Neural progenitor cell (in vitro differentiated cells): ENCODE data around the gene GNG3. TPM values are rescaled to one million over a fixed set of nuclear protein-coding genes. Genes with fewer than 3 reads are reported as not detected.

ENCODE experiments used
- DNase-seq: peaks from one replicate; pipeline ENCODE4 v3.0.0-alpha.2; 2016; ENCODE audit warnings: low spot score
- H2AFZ ChIP-seq: fragments of 200-600 bp; sonication (generic); replicated peaks from 2 replicates; pipeline ENCODE4 v1.6.1; 2016; ENCODE audit warnings: antibody characterized with exemption
- H3F3A ChIP-seq: fragments of 200-600 bp; sonication (generic); 2 replicates; pipeline ENCODE4 v1.6.1; 2016; ENCODE audit warnings: antibody characterized with exemption, low read depth
- H3K27ac ChIP-seq: fragments of 200-600 bp; sonication (generic); 2 replicates; pipeline ENCODE4 v1.5.1; 2016; ENCODE audit warnings: mild to moderate bottlenecking
- H3K27me3 ChIP-seq: fragments of 200-600 bp; sonication (generic); 2 replicates; pipeline ENCODE4 v1.6.1; 2016; ENCODE audit warnings: mild to moderate bottlenecking, moderate library complexity
- H3K36me3 ChIP-seq: fragments of 200-600 bp; sonication (generic); 2 replicates; pipeline ENCODE4 v1.5.1; 2016
- H3K4me1 ChIP-seq: fragments of 200-600 bp; sonication (generic); 2 replicates; pipeline ENCODE4 v1.6.1; 2016; ENCODE audit warnings: mixed run types
- H3K4me2 ChIP-seq: fragments of 200-600 bp; sonication (generic); 2 replicates; pipeline ENCODE4 v1.6.1; 2016
- H3K4me3 ChIP-seq: fragments of 200-600 bp; sonication (generic); 2 replicates; pipeline ENCODE4 v1.5.1; 2016
- H3K79me2 ChIP-seq: fragments of 200-600 bp; sonication (generic); 2 replicates; pipeline ENCODE4 v1.6.1; 2016; ENCODE audit warnings: low read depth
- H3K9ac ChIP-seq: fragments of 200-600 bp; sonication (generic); 2 replicates; pipeline ENCODE4 v1.6.1; 2016
- H3K9me3 ChIP-seq: fragments of 200-600 bp; sonication (generic); 2 replicates; pipeline ENCODE4 v1.5.1; 2016; ENCODE audit warnings: low read depth
- H4K20me1 ChIP-seq: fragments of 200-600 bp; sonication (generic); 2 replicates; pipeline ENCODE4 v1.6.1; 2016; ENCODE audit warnings: low read depth
- H3K27ac Mint-ChIP-seq: 3 replicates; pipeline ENCODE4 v1.8.0; 2021; ENCODE audit warnings: mixed read lengths
- H3K27me3 Mint-ChIP-seq: 2 replicates; pipeline ENCODE4 v1.8.0; 2022; ENCODE audit warnings: low read depth, mild to moderate bottlenecking, inconsistent platforms, moderate library complexity, mixed read lengths; ENCODE audit not compliant: insufficient read depth
- H3K36me3 Mint-ChIP-seq: 3 replicates; pipeline ENCODE4 v1.8.0; 2021; ENCODE audit warnings: mixed read lengths
- H3K4me1 Mint-ChIP-seq: 3 replicates; pipeline ENCODE4 v1.8.0; 2021; ENCODE audit warnings: mixed read lengths
- H3K4me3 Mint-ChIP-seq: 3 replicates; pipeline ENCODE4 v1.8.0; 2021; ENCODE audit warnings: mild to moderate bottlenecking, moderate library complexity, mixed read lengths
- H3K9me3 Mint-ChIP-seq: 3 replicates; pipeline ENCODE4 v1.8.0; 2020; ENCODE audit warnings: mixed read lengths
- CTCF ChIP-seq: fragments of 200-600 bp; sonication (generic); IDR thresholded peaks from 2 replicates; pipeline ENCODE4 v1.5.1; 2017; ENCODE audit warnings: antibody characterized with exemption, mild to moderate bottlenecking
- EZH2 ChIP-seq: fragments of 200-600 bp; sonication (generic); IDR thresholded peaks from 2 replicates; pipeline ENCODE4 v1.6.1; 2017; ENCODE audit warnings: antibody characterized with exemption, mild to moderate bottlenecking, moderate library complexity
- EZH2phosphoT487 ChIP-seq: fragments of 200-600 bp; sonication (generic); IDR thresholded peaks from 2 replicates; pipeline ENCODE4 v1.6.1; 2017; ENCODE audit warnings: antibody characterized with exemption
- total RNA-seq: library from RNA; depleted of rRNA; stranded (reverse); fragments of >200 nt; gene quantifications from 2 replicates; pipeline ENCODE4 v1.2.3, GENCODE V29; 2015; ENCODE audit warnings: low replicate concordance

The GNG3 gene
- total RNA-seq, 1 donor from 2014 or later = not detected

- H3F3A ChIP-seq = peaks cover 69% of the 10 kb centered on the region
- peaks cover 5% of the 10 kb centered on the region for H3K27me3 Mint-ChIP-seq
- peak overlapping the region; percentile 65 for H3K4me3 ChIP-seq
- H3K27ac Mint-ChIP-seq = peak overlapping the region; percentile 91
- H3K79me2 ChIP-seq = peaks cover 53% of the 10 kb centered on the region
- H3K4me3 Mint-ChIP-seq = peak overlapping the region; percentile 99
- H3K36me3 Mint-ChIP-seq = peaks cover 11% of the 10 kb centered on the region
- H3K4me2 ChIP-seq = peak overlapping the region; percentile 88
- H3K27ac ChIP-seq = peak overlapping the region; percentile 25
- H3K9ac ChIP-seq = peak overlapping the region; percentile 77
- H3K4me1 ChIP-seq = peaks cover 14% of the 10 kb centered on the region
- H3K36me3 ChIP-seq = no peaks in the 10 kb centered on the region
- H4K20me1 ChIP-seq = peaks cover 17% of the 10 kb centered on the region
- H3K27me3 ChIP-seq = no peaks in the 10 kb centered on the region
- H3K9me3 Mint-ChIP-seq = no peaks in the 10 kb centered on the region
- DNase-seq = peak; percentile 73
- H3K9me3 ChIP-seq = no peaks in the 10 kb centered on the region
- H2AFZ ChIP-seq = no peak overlapping the region
- no peak for TF ChIP-seq EZH2phosphoT487
- no peak for TF ChIP-seq CTCF
- no peak for TF ChIP-seq EZH2
- peaks cover 28% of the 10 kb centered on the region for H3K4me1 Mint-ChIP-seq
Observed at GRCh38 chr11:62665599-62666258, 41.7 kb upstream of the GNG3 start.

GRCh38 chr11:62666259-62666926 is 41.1 kb upstream of the GNG3 start:
- Histone ChIP-seq H3K36me3 (no peaks in the 10 kb centered on the region), H4K20me1 (peaks cover 17% of the 10 kb centered on the region), H3K4me1 (peaks cover 14% of the 10 kb centered on the region), H3K79me2 (peaks cover 59% of the 10 kb centered on the region), H3F3A (peaks cover 75% of the 10 kb centered on the region), H3K4me2 (peak overlapping the region; percentile 88), H3K4me3 (peak overlapping the region; percentile 65), H2AFZ (no peak overlapping the region), H3K9me3 (no peaks in the 10 kb centered on the region), H3K27ac (peak overlapping the region; percentile 45), H3K9ac (peak overlapping the region; percentile 77), H3K27me3 (no peaks in the 10 kb centered on the region)
- peak overlapping the region; percentile 99 for H3K4me3 Mint-ChIP-seq
- no peaks in the 10 kb centered on the region for H3K9me3 Mint-ChIP-seq
- peaks cover 11% of the 10 kb centered on the region for H3K36me3 Mint-ChIP-seq
- peaks cover 5% of the 10 kb centered on the region for H3K27me3 Mint-ChIP-seq
- peaks cover 33% of the 10 kb centered on the region for H3K4me1 Mint-ChIP-seq
- TF ChIP-seq EZH2 = no peak
- TF ChIP-seq CTCF = no peak
- TF ChIP-seq EZH2phosphoT487 = no peak
- no peak for DNase-seq
- H3K27ac Mint-ChIP-seq = peak overlapping the region; percentile 33

- DNase-seq = no peak
- Histone ChIP-seq H3K4me2 (peak overlapping the region; percentile 88), H3K27me3 (no peaks in the 10 kb centered on the region), H3K36me3 (no peaks in the 10 kb centered on the region), H3K27ac (no peak overlapping the region), H3K9me3 (no peaks in the 10 kb centered on the region), H3K9ac (no peak overlapping the region), H2AFZ (no peak overlapping the region), H3K79me2 (peaks cover 67% of the 10 kb centered on the region), H3F3A (peaks cover 78% of the 10 kb centered on the region), H4K20me1 (peaks cover 17% of the 10 kb centered on the region), H3K4me1 (peaks cover 14% of the 10 kb centered on the region), H3K4me3 (peak overlapping the region; percentile 4)
- Mint-ChIP-seq H3K4me1 (peaks cover 34% of the 10 kb centered on the region), H3K27ac (no peak overlapping the region), H3K36me3 (peaks cover 10% of the 10 kb centered on the region), H3K9me3 (no peaks in the 10 kb centered on the region), H3K4me3 (no peak overlapping the region), H3K27me3 (peaks cover 5% of the 10 kb centered on the region)
- TF ChIP-seq EZH2 = no peak
- no peak for TF ChIP-seq EZH2phosphoT487
- TF ChIP-seq CTCF = no peak
Observed at GRCh38 chr11:62667460-62667859, 40.0 kb upstream of the GNG3 start.
